HCT116 (cell line): Measurements from ENCODE around the gene SCFD2. TPM values are rescaled to one million over a fixed set of nuclear protein-coding genes. Genes with fewer than 3 reads are reported as not detected.

ENCODE experiments used
- ATAC-seq: fragments of 200-7000 bp; cut with Tn5 transposase; 2 replicates; pipeline ENCODE4 v1.9.1; 2020; ENCODE audit warnings: mild to moderate bottlenecking, moderate library complexity
- BruUV-seq: library from RNA; stranded (reverse); fragments of 400-500 nt; replicated peaks from 2 replicates; lab custom pipeline; 2021; lab: Mats Ljungman, UMichigan
- CTCF ChIA-PET: fragments of 300-600 bp; sonication (Branson Sonifier 250); formaldehyde crosslinking; loops from one replicate; lab custom pipeline; 2021; ENCODE audit warnings: antibody characterized with exemption; lab: Charles Lee
- POLR2A ChIA-PET: fragments of 300-600, 350-600 bp; sonication (Branson Sonifier 250); formaldehyde crosslinking; loops from one replicate; lab custom pipeline; 2021; ENCODE audit warnings: antibody characterized with exemption; lab: Charles Lee
- RAD21 ChIA-PET, 2 experiments: fragments of 300-600 bp; sonication (Branson Sonifier 250); formaldehyde crosslinking; loops; one replicate each; lab custom pipeline; 2023; ENCODE audit warnings: low total read pairs in 2 of 2; ENCODE audit not compliant: uncharacterized antibody in 2 of 2, unreplicated experiment in 2 of 2, low non-redundant PET in 1 of 2; lab: Charles Lee
- DNase-seq: peaks from one replicate; pipeline ENCODE4 v3.0.0-alpha.2; 2010; ENCODE audit warnings: low read depth, low spot score
- H2AFZ ChIP-seq: fragments of 200-600 bp; shearing (Covaris generic), sonication (generic); 2 replicates; pipeline ENCODE4 v1.6.1; 2017; ENCODE audit warnings: low read depth, mixed run types, mixed read lengths, antibody characterized with exemption, low read length; ENCODE audit not compliant: poor library complexity, severe bottlenecking
- H3K27ac ChIP-seq: 2 replicates; pipeline ENCODE4 v1.5.1; 2012; ENCODE audit warnings: low read depth, low read length
- H3K27me3 ChIP-seq: fragments of 200-600 bp; sonication (generic); 2 replicates; pipeline ENCODE4 v1.6.1; 2016; ENCODE audit warnings: mixed run types, low read length, mixed read lengths; ENCODE audit not compliant: insufficient read depth
- H3K36me3 ChIP-seq, 2 experiments: fragments of 200-500 bp in 1 of 2; fragments of 200-600 bp in 1 of 2; sonication (Bioruptor generic) in 1 of 2; sonication (generic) in 1 of 2; 2 replicates each; pipeline versions ENCODE4 v1.5.1 to v1.6.1; 2014 to 2016; ENCODE audit warnings: low read length in 2 of 2, inconsistent platforms in 1 of 2, mixed read lengths in 1 of 2, mixed run types in 1 of 2; ENCODE audit not compliant: insufficient read depth in 2 of 2, control insufficient read depth in 1 of 2
- H3K4me1 ChIP-seq, 2 experiments: fragments of 200-600 bp in 1 of 2; sonication (generic) in 1 of 2; 2 replicates each; pipeline versions ENCODE4 v1.5.1 to v1.6.1; 2012 to 2017; ENCODE audit warnings: low read length in 2 of 2, inconsistent platforms in 1 of 2, mild to moderate bottlenecking in 1 of 2, mixed read lengths in 1 of 2, mixed run types in 1 of 2, moderate library complexity in 1 of 2; ENCODE audit not compliant: insufficient read depth in 2 of 2, control insufficient read depth in 1 of 2
- H3K4me2 ChIP-seq: fragments of 200-600 bp; sonication (generic); 2 replicates; pipeline ENCODE4 v1.6.1; 2017; ENCODE audit warnings: mixed run types, low read length, mixed read lengths
- H3K4me3 ChIP-seq, 2 experiments: fragments of 200-600 bp in 1 of 2; sonication (generic) in 1 of 2; replicated peaks in 1 of 2; 2 replicates each; pipeline ENCODE4 v1.5.1; 2011 to 2016; ENCODE audit warnings: low read length in 2 of 2, control low read depth in 1 of 2, low read depth in 1 of 2, mild to moderate bottlenecking in 1 of 2, mixed read lengths in 1 of 2, mixed run types in 1 of 2
- H3K79me2 ChIP-seq: fragments of 200-600 bp; sonication (generic); 2 replicates; pipeline ENCODE4 v1.6.1; 2017; ENCODE audit warnings: mild to moderate bottlenecking, mixed run types, low read length, moderate library complexity, mixed read lengths; ENCODE audit not compliant: insufficient read depth
- H3K9ac ChIP-seq: fragments of 200-600 bp; sonication (generic); 2 replicates; pipeline ENCODE4 v1.6.1; 2016; ENCODE audit warnings: low read length, mixed read lengths
- H3K9me2 ChIP-seq: fragments of 200-600 bp; sonication (generic), shearing (Covaris generic); 2 replicates; pipeline ENCODE4 v1.6.1; 2017; ENCODE audit warnings: mixed run types, mild to moderate bottlenecking, moderate library complexity; ENCODE audit not compliant: insufficient read depth
- H3K9me3 ChIP-seq, 2 experiments: fragments of 200-500 bp in 1 of 2; fragments of 200-600 bp in 1 of 2; sonication (Bioruptor generic) in 1 of 2; sonication (generic) in 1 of 2; 2 replicates each; pipeline ENCODE4 v1.6.1; 2014 to 2017; ENCODE audit warnings: low read length in 2 of 2, mixed read lengths in 2 of 2, inconsistent platforms in 1 of 2, low read depth in 1 of 2, mild to moderate bottlenecking in 1 of 2, mixed run types in 1 of 2, moderate library complexity in 1 of 2; ENCODE audit not compliant: control insufficient read depth in 1 of 2, insufficient read depth in 1 of 2
- H4K20me1 ChIP-seq: fragments of 200-600 bp; sonication (generic), shearing (Covaris generic); 2 replicates; pipeline ENCODE4 v1.6.1; 2017; ENCODE audit warnings: mixed run types, mild to moderate bottlenecking, moderate library complexity; ENCODE audit not compliant: insufficient read depth
- CBX3 ChIP-seq: IDR thresholded peaks from 2 replicates; pipeline ENCODE4 v1.6.1; 2012; ENCODE audit warnings: low read depth
- CEBPB ChIP-seq: IDR thresholded peaks from 2 replicates; pipeline ENCODE4 v1.6.1; 2012; ENCODE audit warnings: low read depth
- CTCF ChIP-seq, 3 experiments: fragments of 200-600 bp in 1 of 3; sonication (generic) in 1 of 3; IDR thresholded peaks in 2 of 3; conservative IDR thresholded peaks in 1 of 3; 2 replicates each; pipeline ENCODE4 v1.5.1; 2012 to 2017; ENCODE audit warnings: low read depth in 2 of 3, low read length in 2 of 3, antibody characterized with exemption in 1 of 3, borderline replicate concordance in 1 of 3, control low read depth in 1 of 3, mild to moderate bottlenecking in 1 of 3, mixed read lengths in 1 of 3, mixed run types in 1 of 3, moderate library complexity in 1 of 3; ENCODE audit not compliant: insufficient read depth in 1 of 3
- EZH2phosphoT487 ChIP-seq: fragments of 200-600 bp; IDR thresholded peaks from 2 replicates; pipeline ENCODE4 v1.6.1; 2018; ENCODE audit warnings: antibody characterized with exemption, borderline replicate concordance
- FOSL1 ChIP-seq: IDR thresholded peaks from 2 replicates; pipeline ENCODE4 v1.6.1; 2012; ENCODE audit warnings: low read depth
- JUND ChIP-seq: IDR thresholded peaks from 2 replicates; pipeline ENCODE4 v1.6.1; 2012
- RAD21 ChIP-seq: IDR thresholded peaks from 2 replicates; pipeline ENCODE4 v1.6.1; 2012; ENCODE audit warnings: low read depth, mild to moderate bottlenecking
- REST ChIP-seq: IDR thresholded peaks from 2 replicates; pipeline ENCODE4 v1.6.1; 2012; ENCODE audit warnings: low read depth
- SRF ChIP-seq: IDR thresholded peaks from 2 replicates; pipeline ENCODE4 v1.6.1; 2012; ENCODE audit warnings: low read depth
- YY1 ChIP-seq: IDR thresholded peaks from 2 replicates; pipeline ENCODE4 v1.6.1; 2011; ENCODE audit warnings: low read length, low read depth, moderate library complexity, mild to moderate bottlenecking; ENCODE audit not compliant: insufficient replicate concordance; ENCODE audit errors: extremely low read depth
- ZFX ChIP-seq: fragments of 450-650 bp; IDR thresholded peaks from 2 replicates; pipeline ENCODE4 v1.6.1; 2017
- ZNF274 ChIP-seq: fragments of 200-500 bp; sonication (Bioruptor generic); IDR thresholded peaks from 2 replicates; pipeline ENCODE4 v1.6.1; 2014; ENCODE audit warnings: mild to moderate bottlenecking, low read depth, low read length, inconsistent platforms
- intact Hi-C: fragments of 100-400 bp; cut with micrococcal nuclease; formaldehyde crosslinking; loops from 2 replicates; pipeline ENCODE4 v1.10.0; 2022
- total RNA-seq: library from RNA; stranded (reverse); gene quantifications from one replicate; pipeline ENCODE4 v1.2.1, GENCODE V29; 2021; ENCODE audit not compliant: unreplicated experiment
- TF ChIP-seq, protein P1 (sequence below): IDR thresholded peaks from 2 replicates; pipeline ENCODE4 v1.6.1; 2011; ENCODE audit warnings: mild to moderate bottlenecking, low read length, moderate library complexity; ENCODE audit not compliant: insufficient replicate concordance; ENCODE audit errors: extremely low read depth

SCFD2 gene
- total RNA-seq, 1 experiment from 2014 or later, result 13.6 TPM

DNA sequence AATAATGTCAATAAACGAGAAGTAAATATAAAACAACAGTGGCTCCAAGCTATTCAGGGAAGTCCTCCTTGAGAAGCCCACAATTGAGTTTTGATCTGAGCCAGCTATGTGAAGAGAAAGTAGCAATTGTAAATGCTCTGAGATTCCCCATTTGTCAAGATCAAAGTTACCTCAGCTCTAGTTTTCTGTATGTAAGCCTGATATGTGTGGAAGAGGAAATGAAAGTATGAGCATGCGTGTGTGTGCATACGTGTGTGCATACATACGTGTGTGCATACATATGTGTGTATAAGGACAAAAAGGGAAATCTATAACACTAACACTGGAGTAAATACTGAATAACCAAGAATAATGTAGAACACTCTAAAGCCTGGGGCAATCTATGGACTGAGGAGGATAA, 130.3 kb downstream of the SCFD2 start:
- intact Hi-C loops, result no loop called here
- ATAC-seq (no peak), DNase-seq (no peak)
- H3K9me3 ChIP-seq, result no peaks in the 10 kb centered on the region
- no peaks in the 10 kb centered on the region for H3K79me2 ChIP-seq
- H3K4me2 ChIP-seq, result no peak overlapping the region
- ChIA-PET POLR2A (no interaction called here), CTCF (no interaction called here), RAD21 (no interaction called here)
- no peaks in the 10 kb centered on the region for H3K9me2 ChIP-seq
- no peak overlapping the region for H3K9ac ChIP-seq
- H3K27me3 ChIP-seq, result no peaks in the 10 kb centered on the region
- H3K27ac ChIP-seq, result no peak overlapping the region
- no peaks in the 10 kb centered on the region for H3K4me1 ChIP-seq
- no peaks in the 10 kb centered on the region; the same call in 1 of the 2 replicates for H4K20me1 ChIP-seq
- no peak overlapping the region for H2AFZ ChIP-seq
- no peak overlapping the region for H3K4me3 ChIP-seq
- H3K36me3 ChIP-seq, result no peaks in the 10 kb centered on the region
- TF ChIP-seq EZH2phosphoT487 (no peak), YY1 (no peak), FOSL1 (no peak), ZNF274 (no peak), RAD21 (no peak), JUND (no peak), CTCF (IDR thresholded peaks at IDR 0.05 in 2 of 3, conservative IDR thresholded peaks at IDR 0.05 in 1 of 3; ENCODE audit: borderline replicate concordance in 1 of 3, insufficient read depth in 1 of 3, low read depth in 2 of 3, low read length in 2 of 3) (no peak), ZFX (no peak), SRF (no peak), CEBPB (no peak), CBX3 (no peak), REST (no peak)
- TF ChIP-seq, protein P1, sequence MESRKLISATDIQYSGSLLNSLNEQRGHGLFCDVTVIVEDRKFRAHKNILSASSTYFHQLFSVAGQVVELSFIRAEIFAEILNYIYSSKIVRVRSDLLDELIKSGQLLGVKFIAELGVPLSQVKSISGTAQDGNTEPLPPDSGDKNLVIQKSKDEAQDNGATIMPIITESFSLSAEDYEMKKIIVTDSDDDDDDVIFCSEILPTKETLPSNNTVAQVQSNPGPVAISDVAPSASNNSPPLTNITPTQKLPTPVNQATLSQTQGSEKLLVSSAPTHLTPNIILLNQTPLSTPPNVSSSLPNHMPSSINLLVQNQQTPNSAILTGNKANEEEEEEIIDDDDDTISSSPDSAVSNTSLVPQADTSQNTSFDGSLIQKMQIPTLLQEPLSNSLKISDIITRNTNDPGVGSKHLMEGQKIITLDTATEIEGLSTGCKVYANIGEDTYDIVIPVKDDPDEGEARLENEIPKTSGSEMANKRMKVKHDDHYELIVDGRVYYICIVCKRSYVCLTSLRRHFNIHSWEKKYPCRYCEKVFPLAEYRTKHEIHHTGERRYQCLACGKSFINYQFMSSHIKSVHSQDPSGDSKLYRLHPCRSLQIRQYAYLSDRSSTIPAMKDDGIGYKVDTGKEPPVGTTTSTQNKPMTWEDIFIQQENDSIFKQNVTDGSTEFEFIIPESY, result no peak
- no TSS peak for BruUV-seq
